Neural progenitor cell (in vitro differentiated cells): ENCODE results near the gene DOK1. TPM values are rescaled to one million over a fixed set of nuclear protein-coding genes. Genes with fewer than 3 reads are reported as not detected.

Experiments used
- DNase-seq: peaks from one replicate; pipeline ENCODE4 v3.0.0-alpha.2; 2016; ENCODE audit warnings: low spot score
- H2AFZ ChIP-seq: fragments of 200-600 bp; sonication (generic); replicated peaks from 2 replicates; pipeline ENCODE4 v1.6.1; 2016; ENCODE audit warnings: antibody characterized with exemption
- H3F3A ChIP-seq: fragments of 200-600 bp; sonication (generic); 2 replicates; pipeline ENCODE4 v1.6.1; 2016; ENCODE audit warnings: antibody characterized with exemption, low read depth
- H3K27ac ChIP-seq: fragments of 200-600 bp; sonication (generic); 2 replicates; pipeline ENCODE4 v1.5.1; 2016; ENCODE audit warnings: mild to moderate bottlenecking
- H3K27me3 ChIP-seq: fragments of 200-600 bp; sonication (generic); 2 replicates; pipeline ENCODE4 v1.6.1; 2016; ENCODE audit warnings: mild to moderate bottlenecking, moderate library complexity
- H3K36me3 ChIP-seq: fragments of 200-600 bp; sonication (generic); 2 replicates; pipeline ENCODE4 v1.5.1; 2016
- H3K4me1 ChIP-seq: fragments of 200-600 bp; sonication (generic); 2 replicates; pipeline ENCODE4 v1.6.1; 2016; ENCODE audit warnings: mixed run types
- H3K4me2 ChIP-seq: fragments of 200-600 bp; sonication (generic); 2 replicates; pipeline ENCODE4 v1.6.1; 2016
- H3K4me3 ChIP-seq: fragments of 200-600 bp; sonication (generic); 2 replicates; pipeline ENCODE4 v1.5.1; 2016
- H3K79me2 ChIP-seq: fragments of 200-600 bp; sonication (generic); 2 replicates; pipeline ENCODE4 v1.6.1; 2016; ENCODE audit warnings: low read depth
- H3K9ac ChIP-seq: fragments of 200-600 bp; sonication (generic); 2 replicates; pipeline ENCODE4 v1.6.1; 2016
- H3K9me3 ChIP-seq: fragments of 200-600 bp; sonication (generic); 2 replicates; pipeline ENCODE4 v1.5.1; 2016; ENCODE audit warnings: low read depth
- H4K20me1 ChIP-seq: fragments of 200-600 bp; sonication (generic); 2 replicates; pipeline ENCODE4 v1.6.1; 2016; ENCODE audit warnings: low read depth
- H3K27ac Mint-ChIP-seq: 3 replicates; pipeline ENCODE4 v1.8.0; 2021; ENCODE audit warnings: mixed read lengths
- H3K27me3 Mint-ChIP-seq: 2 replicates; pipeline ENCODE4 v1.8.0; 2022; ENCODE audit warnings: low read depth, mild to moderate bottlenecking, inconsistent platforms, moderate library complexity, mixed read lengths; ENCODE audit not compliant: insufficient read depth
- H3K36me3 Mint-ChIP-seq: 3 replicates; pipeline ENCODE4 v1.8.0; 2021; ENCODE audit warnings: mixed read lengths
- H3K4me1 Mint-ChIP-seq: 3 replicates; pipeline ENCODE4 v1.8.0; 2021; ENCODE audit warnings: mixed read lengths
- H3K4me3 Mint-ChIP-seq: 3 replicates; pipeline ENCODE4 v1.8.0; 2021; ENCODE audit warnings: mild to moderate bottlenecking, moderate library complexity, mixed read lengths
- H3K9me3 Mint-ChIP-seq: 3 replicates; pipeline ENCODE4 v1.8.0; 2020; ENCODE audit warnings: mixed read lengths
- EZH2 ChIP-seq: fragments of 200-600 bp; sonication (generic); IDR thresholded peaks from 2 replicates; pipeline ENCODE4 v1.6.1; 2017; ENCODE audit warnings: antibody characterized with exemption, mild to moderate bottlenecking, moderate library complexity
- EZH2phosphoT487 ChIP-seq: fragments of 200-600 bp; sonication (generic); IDR thresholded peaks from 2 replicates; pipeline ENCODE4 v1.6.1; 2017; ENCODE audit warnings: antibody characterized with exemption
- total RNA-seq: library from RNA; depleted of rRNA; stranded (reverse); fragments of >200 nt; gene quantifications from 2 replicates; pipeline ENCODE4 v1.2.3, GENCODE V29; 2015; ENCODE audit warnings: low replicate concordance
- TF ChIP-seq, protein P1 (sequence below): fragments of 200-600 bp; sonication (generic); IDR thresholded peaks from 2 replicates; pipeline ENCODE4 v1.5.1; 2017; ENCODE audit warnings: antibody characterized with exemption, mild to moderate bottlenecking

DOK1 gene
- total RNA-seq, 1 donor from 2014 or later = 3.4 TPM

DNA sequence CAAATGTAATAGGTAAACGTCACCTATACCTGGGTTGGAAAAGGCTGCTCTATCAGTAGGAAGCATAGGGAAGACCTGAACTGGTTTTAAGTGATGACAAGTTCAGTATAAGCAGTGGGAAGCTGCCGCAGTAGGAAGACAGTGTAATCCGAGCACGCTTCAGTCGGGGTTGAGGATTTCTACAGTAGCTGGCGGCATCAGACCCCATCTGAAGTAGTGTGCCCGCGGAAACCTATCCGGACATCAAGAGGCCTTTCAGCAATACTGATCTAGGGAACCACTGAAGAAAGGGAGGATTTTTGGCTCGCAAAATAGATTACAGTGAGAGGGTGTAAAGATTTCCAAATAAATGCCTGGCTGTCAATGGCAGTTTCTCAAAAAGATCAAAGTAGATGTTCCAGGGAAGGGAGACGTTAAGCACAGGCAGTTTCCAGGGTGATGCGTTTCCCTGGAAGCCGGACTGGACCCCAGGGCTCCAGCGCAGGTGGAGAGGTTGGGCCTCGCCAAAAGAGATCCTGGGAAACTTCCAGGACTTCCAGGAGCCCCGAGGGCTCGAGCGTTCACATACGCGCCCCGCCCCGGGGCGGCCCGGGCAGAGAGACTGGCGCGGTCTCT is 6.1 kb upstream of the DOK1 start:
- TF ChIP-seq EZH2phosphoT487 (no peak), EZH2 (no peak)
- TF ChIP-seq, protein P1, sequence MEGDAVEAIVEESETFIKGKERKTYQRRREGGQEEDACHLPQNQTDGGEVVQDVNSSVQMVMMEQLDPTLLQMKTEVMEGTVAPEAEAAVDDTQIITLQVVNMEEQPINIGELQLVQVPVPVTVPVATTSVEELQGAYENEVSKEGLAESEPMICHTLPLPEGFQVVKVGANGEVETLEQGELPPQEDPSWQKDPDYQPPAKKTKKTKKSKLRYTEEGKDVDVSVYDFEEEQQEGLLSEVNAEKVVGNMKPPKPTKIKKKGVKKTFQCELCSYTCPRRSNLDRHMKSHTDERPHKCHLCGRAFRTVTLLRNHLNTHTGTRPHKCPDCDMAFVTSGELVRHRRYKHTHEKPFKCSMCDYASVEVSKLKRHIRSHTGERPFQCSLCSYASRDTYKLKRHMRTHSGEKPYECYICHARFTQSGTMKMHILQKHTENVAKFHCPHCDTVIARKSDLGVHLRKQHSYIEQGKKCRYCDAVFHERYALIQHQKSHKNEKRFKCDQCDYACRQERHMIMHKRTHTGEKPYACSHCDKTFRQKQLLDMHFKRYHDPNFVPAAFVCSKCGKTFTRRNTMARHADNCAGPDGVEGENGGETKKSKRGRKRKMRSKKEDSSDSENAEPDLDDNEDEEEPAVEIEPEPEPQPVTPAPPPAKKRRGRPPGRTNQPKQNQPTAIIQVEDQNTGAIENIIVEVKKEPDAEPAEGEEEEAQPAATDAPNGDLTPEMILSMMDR = no peak
- DNase-seq = peak; percentile 41
- H3K4me2 ChIP-seq = peak overlapping the region; percentile 74
- peak overlapping the region; percentile 95 for H2AFZ ChIP-seq
- H3K9ac ChIP-seq = no peak overlapping the region
- peaks cover 19% of the 10 kb centered on the region for H3K27me3 Mint-ChIP-seq
- peaks cover 45% of the 10 kb centered on the region for H3K27me3 ChIP-seq
- H3K9me3 ChIP-seq = no peaks in the 10 kb centered on the region
- H3K9me3 Mint-ChIP-seq = no peaks in the 10 kb centered on the region
- H3K4me3 Mint-ChIP-seq = peak overlapping the region; percentile 86
- no peaks in the 10 kb centered on the region for H3K36me3 ChIP-seq
- H4K20me1 ChIP-seq = peaks cover 14% of the 10 kb centered on the region
- peak overlapping the region; percentile 51 for H3K4me3 ChIP-seq
- H3F3A ChIP-seq = peaks cover 23% of the 10 kb centered on the region
- peaks cover 11% of the 10 kb centered on the region for H3K4me1 ChIP-seq
- peaks cover 26% of the 10 kb centered on the region for H3K36me3 Mint-ChIP-seq
- no peak overlapping the region for H3K27ac Mint-ChIP-seq
- no peak overlapping the region for H3K27ac ChIP-seq
- peaks cover 15% of the 10 kb centered on the region for H3K79me2 ChIP-seq
- H3K4me1 Mint-ChIP-seq = peaks cover 23% of the 10 kb centered on the region

DNA sequence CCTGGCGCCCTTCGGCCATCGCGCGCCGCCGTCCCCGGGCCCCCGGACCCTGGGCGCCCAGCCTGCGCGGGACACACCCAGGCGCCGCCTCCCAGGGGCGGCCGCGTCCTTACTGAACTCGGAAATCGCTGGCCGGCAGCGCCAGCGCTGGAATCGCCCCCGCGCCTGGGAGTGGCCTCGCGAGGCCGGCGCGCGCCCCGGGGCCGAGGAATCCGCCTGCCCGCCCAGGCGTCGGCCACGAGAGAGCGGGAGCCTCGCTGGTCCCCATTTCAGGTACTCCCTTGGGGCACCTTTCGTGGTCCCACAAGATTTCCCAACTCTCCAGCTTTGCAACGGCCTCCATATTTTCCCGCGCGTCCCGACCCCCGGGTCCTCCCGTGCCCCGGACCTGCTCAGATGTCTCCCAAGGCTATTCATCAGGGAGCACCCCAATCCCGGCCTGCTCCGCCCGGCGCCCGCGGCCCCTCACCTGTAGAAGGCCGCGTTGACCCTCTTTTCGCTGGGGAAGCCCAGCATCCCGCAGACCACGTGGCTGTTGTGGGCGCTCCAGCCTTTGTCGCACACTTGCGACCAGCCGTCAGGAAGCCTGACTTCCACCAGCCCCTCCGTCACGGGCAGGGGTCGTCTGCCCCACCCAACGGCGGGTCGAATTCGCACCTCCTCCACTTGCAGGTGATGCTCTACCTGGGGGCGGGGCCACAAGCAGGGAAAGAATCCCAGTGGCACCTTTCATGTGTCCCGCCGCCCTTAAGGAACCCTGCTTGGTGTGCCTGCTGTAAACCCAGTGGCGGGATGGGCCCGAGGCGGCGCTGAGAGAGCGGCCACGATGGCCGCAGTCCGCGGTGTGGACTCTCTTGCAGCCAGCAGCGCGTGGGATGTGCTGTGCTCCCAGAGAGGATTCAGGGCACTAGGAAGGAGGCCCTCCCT is 5.4 kb upstream of the DOK1 start:
- peak overlapping the region; percentile 67 for H3K4me3 Mint-ChIP-seq
- peaks cover 31% of the 10 kb centered on the region for H3F3A ChIP-seq
- H3K4me3 ChIP-seq = peak overlapping the region; percentile 51
- H3K36me3 Mint-ChIP-seq = peaks cover 26% of the 10 kb centered on the region
- H3K79me2 ChIP-seq = peaks cover 15% of the 10 kb centered on the region
- peaks cover 11% of the 10 kb centered on the region for H3K4me1 ChIP-seq
- no peaks in the 10 kb centered on the region for H3K36me3 ChIP-seq
- no peaks in the 10 kb centered on the region for H3K9me3 Mint-ChIP-seq
- H3K4me2 ChIP-seq = peak overlapping the region; percentile 74
- peaks cover 23% of the 10 kb centered on the region for H3K4me1 Mint-ChIP-seq
- H2AFZ ChIP-seq = peak overlapping the region; percentile 95
- no peak overlapping the region for H3K27ac ChIP-seq
- peaks cover 14% of the 10 kb centered on the region for H4K20me1 ChIP-seq
- H3K9me3 ChIP-seq = no peaks in the 10 kb centered on the region
- peak; percentile 85 for DNase-seq
- no peak overlapping the region for H3K9ac ChIP-seq
- H3K27me3 Mint-ChIP-seq = peaks cover 21% of the 10 kb centered on the region
- H3K27me3 ChIP-seq = peaks cover 45% of the 10 kb centered on the region
- H3K27ac Mint-ChIP-seq = no peak overlapping the region
- peak; percentile 70 for TF ChIP-seq EZH2
- TF ChIP-seq, protein P1 = no peak
- TF ChIP-seq EZH2phosphoT487 = peak; percentile 35

DNA sequence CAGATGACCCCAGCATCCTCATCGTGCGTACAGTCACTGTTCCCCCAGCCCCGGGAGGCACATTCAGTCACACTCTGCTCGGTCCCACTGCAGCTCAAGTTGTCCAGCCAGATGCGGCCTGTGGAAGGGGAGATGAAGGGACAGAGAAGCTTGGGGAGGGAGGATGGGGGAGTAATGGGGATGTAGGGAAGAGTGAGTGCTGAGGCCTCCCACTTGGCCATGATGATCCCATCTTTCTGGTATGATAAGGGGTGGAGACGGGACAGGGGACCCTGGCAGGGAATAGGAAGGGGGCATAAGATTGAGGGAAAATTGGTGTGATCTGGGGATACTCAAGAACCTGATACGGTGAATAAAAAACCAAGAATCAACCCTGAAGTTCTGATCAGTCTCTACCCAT is 4.3 kb upstream of the DOK1 start:
- Histone ChIP-seq H3K9me3 (no peaks in the 10 kb centered on the region), H2AFZ (no peak overlapping the region), H3K36me3 (no peaks in the 10 kb centered on the region), H3K27ac (no peak overlapping the region), H3K4me2 (no peak overlapping the region), H4K20me1 (peaks cover 17% of the 10 kb centered on the region), H3K4me1 (peaks cover 12% of the 10 kb centered on the region), H3F3A (peaks cover 40% of the 10 kb centered on the region), H3K79me2 (peaks cover 15% of the 10 kb centered on the region), H3K4me3 (no peak overlapping the region), H3K9ac (no peak overlapping the region), H3K27me3 (peaks cover 52% of the 10 kb centered on the region)
- TF ChIP-seq, protein P1 = no peak
- TF ChIP-seq EZH2phosphoT487 = no peak
- no peak for TF ChIP-seq EZH2
- Mint-ChIP-seq H3K27me3 (peaks cover 21% of the 10 kb centered on the region), H3K27ac (peak overlapping the region; percentile 13), H3K4me3 (peak overlapping the region; percentile 36), H3K36me3 (peaks cover 26% of the 10 kb centered on the region), H3K4me1 (peaks cover 23% of the 10 kb centered on the region), H3K9me3 (no peaks in the 10 kb centered on the region)
- no peak for DNase-seq
